ENCODE results near the gene PRPSAP2.

PRPSAP2 gene

DNA sequence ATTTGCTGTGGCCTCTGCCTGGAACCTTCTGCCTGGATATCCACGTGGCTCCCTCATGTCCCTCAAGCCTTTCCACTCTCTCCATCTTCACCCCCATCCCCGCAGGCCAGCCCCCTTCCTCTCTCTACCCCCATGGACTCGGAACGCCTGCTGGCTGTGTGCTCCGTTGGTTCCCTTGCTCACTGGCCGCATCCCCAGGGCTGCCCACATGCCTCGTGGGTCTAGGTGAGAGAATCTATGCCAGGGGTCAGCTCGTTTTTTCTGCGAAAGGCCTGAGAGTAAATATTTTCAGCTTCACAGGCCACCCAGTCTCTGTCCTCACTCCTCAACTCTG is 106.1 kb downstream of the PRPSAP2 start:
- no peak for DNase-seq

- no peak for DNase-seq
Measured at GRCh38 chr17:18964550-18964949, 106.6 kb downstream of the PRPSAP2 start.

- DNase-seq: peak; percentile 29
Measured at GRCh38 chr17:18965530-18966236, 107.8 kb downstream of the PRPSAP2 start.

DNA sequence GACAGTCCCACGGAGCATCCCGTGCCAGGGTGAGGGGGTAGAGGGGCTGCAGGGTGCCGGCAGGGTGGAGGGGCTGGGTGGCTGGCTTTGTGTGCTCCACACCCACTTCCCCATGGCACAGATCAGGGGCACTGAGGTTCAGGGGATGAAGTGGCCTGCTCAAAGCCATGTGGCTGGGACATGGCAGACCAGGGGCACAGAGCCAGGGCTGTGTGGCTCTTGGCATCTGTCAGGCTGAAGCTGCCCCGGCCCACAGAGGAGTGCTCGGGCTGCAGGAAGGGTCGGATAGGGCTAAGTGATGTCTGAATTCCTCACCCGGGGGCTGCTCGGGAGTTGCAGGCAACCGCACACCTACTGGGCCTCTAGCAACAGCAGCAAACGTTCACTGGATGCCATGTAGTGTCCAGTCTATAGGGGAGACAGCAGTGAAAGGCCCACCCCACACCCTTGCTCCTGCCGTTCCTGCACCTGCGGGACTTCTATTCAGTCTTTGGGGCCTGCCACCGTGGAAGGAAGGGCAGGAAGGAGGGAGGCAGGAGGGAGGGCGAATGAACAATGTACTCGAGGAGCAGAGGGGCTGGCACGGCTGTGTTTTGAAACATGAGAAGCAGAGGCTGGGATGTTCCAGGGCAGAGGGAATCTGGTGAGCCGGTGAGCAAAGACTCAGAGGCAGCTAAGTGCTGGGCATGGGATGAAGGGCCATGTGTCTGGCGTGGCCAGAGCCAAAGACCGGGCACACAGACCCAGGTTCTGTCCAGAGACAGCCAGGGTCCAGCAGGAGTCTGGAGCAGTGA is 109.1 kb downstream of the PRPSAP2 start:
- peak; percentile 62 for DNase-seq

DNA sequence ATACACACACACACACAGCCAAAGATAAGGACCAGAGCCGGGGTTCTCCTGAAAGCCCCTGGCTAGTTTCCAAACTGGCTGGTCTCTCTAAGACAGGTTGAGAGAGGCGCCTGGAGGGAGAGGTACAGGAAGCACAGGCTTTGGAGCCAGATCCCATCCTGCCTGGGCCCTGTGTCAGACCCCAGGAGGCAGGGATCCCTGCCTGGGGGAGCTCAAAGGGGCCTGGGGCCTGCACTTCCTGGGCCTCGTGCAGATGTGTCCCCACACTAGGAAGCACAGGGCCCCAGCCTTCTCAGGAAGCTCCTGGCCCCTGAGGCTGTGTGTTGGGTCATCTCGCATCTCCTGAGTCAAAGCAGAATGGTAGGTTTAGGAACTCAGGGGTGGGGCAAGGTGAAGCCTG is 110.0 kb downstream of the PRPSAP2 start:
- DNase-seq: no peak

DNA sequence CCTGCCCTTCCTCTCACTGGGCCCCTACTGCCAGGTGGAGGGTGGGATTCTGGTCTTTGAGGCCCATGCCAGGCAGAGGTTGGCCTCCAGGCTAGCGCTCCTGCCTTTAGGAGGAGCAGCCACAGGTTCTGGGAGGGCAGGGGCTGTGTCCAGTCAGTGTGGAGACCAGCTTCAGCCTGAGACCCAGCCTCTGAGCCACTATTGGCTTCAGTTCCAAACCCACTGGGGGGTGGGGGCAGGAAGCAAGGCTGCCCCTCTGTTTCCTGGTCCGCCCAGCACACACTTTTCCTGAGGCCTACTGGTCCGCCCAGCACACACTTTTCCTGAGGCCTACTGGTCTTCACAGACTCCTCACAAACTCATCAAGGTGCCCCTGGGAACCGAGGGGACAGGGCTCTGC is 110.4 kb downstream of the PRPSAP2 start:
- DNase-seq: no peak

DNA sequence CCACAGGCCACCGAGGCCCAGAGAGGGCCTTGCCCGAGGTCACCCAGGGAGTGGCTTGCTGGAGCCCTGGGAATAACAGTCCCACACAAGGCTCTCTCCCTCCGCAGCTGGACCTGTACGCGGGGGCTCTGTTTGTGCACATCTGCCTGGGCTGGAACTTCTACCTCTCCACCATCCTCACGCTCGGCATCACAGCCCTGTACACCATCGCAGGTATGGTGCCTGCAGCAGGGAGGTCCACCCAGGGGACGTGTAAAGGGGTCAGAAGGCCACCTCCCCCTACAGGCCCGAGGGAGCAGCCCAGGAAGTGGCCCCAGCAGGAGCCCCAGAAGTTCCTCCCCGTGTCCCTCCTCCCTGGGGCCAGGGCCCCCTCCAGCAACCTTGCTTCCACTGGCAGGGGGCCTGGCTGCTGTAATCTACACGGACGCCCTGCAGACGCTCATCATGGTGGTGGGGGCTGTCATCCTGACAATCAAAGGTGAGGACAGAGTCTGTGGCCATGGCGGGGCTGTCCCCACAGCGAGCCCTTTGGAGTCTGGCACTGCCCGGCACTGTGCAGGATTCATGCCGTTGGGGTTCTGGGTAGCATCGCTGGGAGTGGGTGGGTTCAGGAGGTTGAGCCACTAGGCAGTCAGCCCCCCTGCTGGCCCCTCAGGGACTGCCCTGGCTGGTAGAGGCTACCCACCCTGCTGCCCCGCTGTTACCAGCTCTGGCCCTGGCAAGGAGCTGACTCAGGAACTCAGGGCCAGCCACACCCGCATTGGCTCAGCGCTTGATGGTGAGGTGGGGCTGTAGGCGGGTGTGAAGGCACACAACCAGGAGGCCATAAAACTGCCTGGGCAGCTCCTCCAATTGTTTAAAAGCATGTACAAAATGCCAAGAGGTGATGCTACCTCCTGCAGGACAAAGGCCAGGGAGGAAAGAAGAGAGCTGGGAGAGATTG is 111.3 kb downstream of the PRPSAP2 start:
- DNase-seq: no peak

- no peak for DNase-seq
Measured at GRCh38 chr17:18970582-18971480, 112.9 kb downstream of the PRPSAP2 start.

GRCh38 chr17:18971801-18972200 is 113.9 kb downstream of the PRPSAP2 start:
- no peak for DNase-seq

DNA sequence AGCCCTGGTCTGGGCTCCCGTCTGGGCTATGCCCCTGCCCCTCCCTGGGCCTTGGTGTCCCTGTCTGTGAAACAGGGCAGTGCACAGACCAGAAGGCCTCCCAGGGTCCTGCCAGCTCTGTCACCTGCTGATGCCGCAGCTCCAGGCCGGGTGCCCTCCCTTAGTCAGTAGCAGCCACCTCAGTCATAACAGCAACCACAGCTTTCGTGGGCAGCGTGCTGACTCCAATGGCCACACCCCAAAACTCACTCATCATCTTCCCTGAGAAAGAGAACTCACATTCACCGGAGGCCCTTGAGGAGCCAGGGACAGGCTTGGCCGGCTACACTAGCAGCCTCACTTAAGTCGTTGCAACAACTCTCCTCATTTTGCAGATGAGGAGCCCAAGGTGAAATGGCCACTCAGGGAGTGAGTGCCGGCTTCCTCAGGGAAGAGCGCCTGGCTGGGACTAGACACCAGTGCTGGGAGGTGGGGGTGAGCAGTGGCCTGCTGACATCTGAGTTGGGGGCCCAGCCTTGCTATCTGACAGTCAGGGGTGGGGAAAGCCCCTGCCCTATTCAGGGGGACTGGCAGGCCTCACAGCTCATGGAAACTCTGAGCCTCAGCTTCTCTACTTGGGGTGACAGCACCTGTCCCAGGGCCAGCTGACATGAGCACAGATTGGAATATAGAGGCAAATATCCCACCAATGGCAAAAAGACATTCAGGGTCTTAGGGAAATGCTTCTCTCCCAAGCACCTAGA is 116.6 kb downstream of the PRPSAP2 start:
- no peak for DNase-seq

DNA sequence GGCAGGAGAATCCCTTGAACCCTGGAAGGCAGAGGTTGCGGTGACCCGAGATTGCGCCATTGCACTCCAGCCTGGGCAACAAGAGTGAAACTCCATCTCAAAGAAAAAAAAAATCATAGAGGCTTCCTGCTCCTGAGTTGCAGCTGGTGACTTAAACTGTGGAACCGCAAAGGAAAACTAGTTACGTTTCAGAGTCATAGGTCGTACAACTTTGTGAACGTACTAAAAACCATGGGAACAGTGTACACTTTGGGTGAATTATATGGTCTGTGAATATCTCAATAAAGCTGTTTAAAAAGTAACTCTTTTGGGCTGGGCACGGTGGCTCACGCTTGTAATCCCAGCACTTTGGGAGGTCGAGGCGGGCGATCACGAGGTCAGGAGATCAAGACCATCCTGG is 117.7 kb downstream of the PRPSAP2 start:
- no peak for DNase-seq

DNA sequence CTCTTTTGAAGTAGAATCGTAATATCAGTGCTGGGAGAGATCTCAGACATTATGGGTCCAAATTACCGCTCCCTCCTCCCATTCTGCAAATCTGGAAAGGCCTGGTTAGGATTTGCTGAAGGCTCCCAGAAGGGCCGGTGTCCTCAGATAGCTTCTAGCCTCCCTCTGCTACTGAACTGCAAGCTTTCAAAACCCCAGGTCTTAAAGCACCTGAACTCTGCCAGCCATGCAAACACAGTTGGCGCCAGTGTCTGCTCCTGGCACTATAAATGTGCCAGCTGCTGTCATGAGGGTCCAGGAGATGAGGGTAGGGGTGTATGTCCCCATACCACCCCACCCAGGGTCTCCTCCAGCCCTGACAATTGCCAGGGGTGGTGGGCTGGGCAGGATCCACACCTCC is 118.3 kb downstream of the PRPSAP2 start:
- DNase-seq: peak; percentile 53

DNA sequence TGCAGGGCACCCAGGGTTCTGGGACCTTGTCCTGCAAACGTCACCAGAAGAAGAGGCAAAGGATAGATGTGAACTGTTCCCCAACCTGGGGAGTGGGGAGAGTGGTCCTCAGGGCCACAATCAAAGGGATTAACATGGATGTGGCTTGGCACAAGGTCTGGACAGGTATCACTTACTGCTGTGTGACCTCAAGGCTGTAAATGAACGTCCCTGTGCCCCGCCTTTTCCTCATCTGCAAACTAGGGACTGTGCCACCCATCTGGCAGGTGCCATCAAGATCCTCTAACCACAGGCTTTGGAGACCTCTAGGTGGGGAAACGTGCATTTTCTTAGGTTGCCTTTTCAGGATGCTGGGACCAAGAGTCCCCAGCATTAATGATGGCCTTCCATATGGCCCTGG is 119.1 kb downstream of the PRPSAP2 start:
- DNase-seq: no peak

DNA sequence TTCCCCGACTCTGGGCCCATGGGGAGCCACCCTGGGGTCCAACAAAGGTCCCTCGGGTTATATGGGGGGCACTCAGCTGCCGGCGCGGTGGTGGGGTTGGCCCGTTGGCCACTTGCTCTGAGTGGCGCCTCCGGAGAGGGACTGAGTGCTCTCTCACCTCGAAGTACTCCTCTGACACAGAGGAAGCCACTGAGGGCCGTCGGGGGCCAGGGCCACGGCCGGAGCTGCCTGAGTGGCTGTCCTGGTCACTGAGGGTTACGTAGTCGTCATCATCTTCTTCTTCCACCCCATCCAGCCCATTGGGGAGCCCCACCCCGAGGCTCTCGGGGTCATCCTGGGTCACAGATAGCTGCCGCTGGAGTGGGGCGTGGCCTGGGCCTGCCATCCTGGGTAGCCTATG is 119.7 kb downstream of the PRPSAP2 start:
- DNase-seq: no peak

DNA sequence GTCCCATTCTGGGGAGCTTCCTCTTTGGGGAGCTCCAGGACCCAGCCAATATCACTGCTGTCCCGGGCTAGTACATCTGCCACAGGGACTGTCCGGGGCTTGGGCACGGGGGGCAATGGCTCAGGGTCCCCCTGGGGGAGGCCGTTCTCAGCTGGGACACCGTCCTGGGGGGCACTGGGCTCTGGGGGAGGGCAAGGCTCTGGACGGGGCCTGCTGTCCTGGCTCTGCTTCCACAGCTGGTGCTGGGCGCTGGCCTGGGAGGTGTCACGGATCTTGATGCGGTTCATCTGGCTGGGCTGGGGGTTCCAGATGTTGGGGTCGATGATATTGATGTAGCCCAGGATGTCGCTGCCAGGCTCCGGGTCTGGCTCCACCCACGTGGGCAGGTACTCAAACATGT is 120.1 kb downstream of the PRPSAP2 start:
- no peak for DNase-seq

DNA sequence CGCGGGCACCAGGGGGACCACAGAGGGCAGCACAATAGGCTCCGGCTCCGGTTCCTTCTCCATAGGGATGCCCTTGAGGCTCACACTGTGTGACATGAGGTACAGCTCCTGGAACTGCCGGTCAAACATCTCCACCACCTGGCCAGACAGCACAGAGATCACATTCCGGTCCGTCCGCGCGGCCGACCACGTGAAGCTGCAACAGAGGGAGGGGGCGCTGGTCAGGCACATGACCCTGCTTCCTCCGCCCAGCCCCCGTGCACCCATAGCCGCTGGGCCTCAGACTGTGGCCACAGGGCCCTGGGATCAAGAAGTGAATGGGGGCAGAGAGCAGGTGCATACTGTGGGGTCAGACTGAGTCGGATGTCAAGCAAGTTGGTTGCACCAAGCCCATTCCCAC is 120.7 kb downstream of the PRPSAP2 start:
- no peak for DNase-seq

All from NCI-H1694 treated with DMSO at 0.1 percent for 48 hours (cell line).